ENCODE measurements around the gene CASP12. TPM values are rescaled to one million over a fixed set of nuclear protein-coding genes. Genes with fewer than 3 reads are reported as not detected.

Gene CASP12
- not detected for total RNA-seq

DNA sequence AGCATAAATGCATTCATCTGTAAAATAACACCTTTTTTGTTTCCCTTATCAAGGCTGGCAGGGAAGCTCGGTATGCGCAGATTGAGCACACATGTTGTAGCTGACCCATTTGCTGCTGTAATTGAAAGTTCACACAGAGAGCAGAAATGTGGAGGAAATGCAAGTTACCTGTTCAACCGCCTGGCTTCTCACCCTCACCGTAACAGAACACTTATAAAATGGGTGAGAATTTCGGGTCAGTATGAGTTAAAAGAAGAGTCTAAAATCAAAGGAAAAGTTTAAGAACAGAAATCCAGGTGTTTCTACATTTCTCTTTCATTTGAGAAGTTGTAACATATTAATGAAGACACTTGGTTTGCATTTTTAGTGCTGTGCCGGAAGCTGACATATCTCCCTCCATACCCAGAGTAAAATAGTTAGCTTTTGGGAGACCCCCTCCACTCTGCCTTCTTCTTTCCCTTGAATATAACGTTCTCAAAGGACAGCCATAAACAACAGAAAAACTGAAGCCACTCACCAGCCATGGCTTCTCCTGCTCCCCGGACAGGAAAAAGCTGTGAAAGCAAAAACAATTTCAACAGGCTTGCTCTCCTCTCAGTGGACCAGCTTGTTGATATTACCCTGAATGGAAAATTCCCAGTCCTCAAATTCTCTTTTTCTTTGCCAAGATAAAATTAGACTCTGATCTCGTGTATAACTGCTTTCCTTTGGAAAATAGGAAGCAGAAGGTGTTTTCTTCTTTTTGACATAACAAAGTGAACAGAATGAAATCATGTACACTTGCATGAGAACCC is at the start of gene CASP12:
Gene CASP12, minus strand, starts transcription at position 570 of the 794 bp plus-strand sequence.

Small RNA genes lying within 50 kb of the gene (small RNA-seq; reads per million reads assigned to genes)
- not detected for gene AP002004.1

Other genes starting within 250 kb of the CASP12 start
- gene CASP4, start 70.1 kb upstream of the CASP12 start, total RNA-seq: 4.2 TPM
- gene CASP5, start 124.7 kb upstream of the CASP12 start, total RNA-seq: not detected
- 3.7 TPM for gene CASP1, start 136.7 kb upstream of the CASP12 start, total RNA-seq
- gene CARD16, start 146.9 kb upstream of the CASP12 start, total RNA-seq: 1.4 TPM
- not detected for gene CARD18, start 241.3 kb upstream of the CASP12 start, total RNA-seq

All from diencephalon (tissue), 1 donor.